GM21447 (cell line): ENCODE measurements around the gene GFOD1.
A peak's percentile ranks its signal among the peaks of the same experiment; 100 is the strongest.

Experiments
- ATAC-seq: cut with Tn5 transposase; IDR thresholded peaks from one replicate; pipeline ENCODE4 v1.9.1; 2021; ENCODE audit not compliant: unreplicated experiment

Gene GFOD1

GRCh38 chr6:13360671-13361540 lies 126.5 kb downstream of the GFOD1 start:
- no peak for ATAC-seq

DNA sequence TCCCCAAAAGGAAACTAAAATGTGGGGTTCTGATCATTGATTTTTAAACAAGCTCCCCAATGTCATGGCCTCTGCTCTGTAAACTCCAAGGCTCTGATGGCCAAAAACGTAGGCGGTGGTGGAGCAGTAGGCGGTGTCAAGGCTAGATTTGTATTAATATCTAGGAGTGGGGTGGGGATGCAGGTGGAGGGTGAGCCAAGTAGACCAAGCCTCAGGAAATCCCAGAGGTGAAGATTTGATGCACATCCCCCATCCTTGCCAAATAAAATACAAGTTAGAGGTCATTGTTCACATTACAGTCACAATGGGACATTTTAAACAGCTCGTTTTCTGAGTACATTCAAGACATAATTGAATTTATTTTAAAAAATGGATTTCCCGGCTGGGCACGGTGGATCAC lies 128.1 kb downstream of the GFOD1 start:
- no peak for ATAC-seq

- ATAC-seq, result no peak
Measured at GRCh38 chr6:13358511-13358910, 128.9 kb downstream of the GFOD1 start.

- no peak for ATAC-seq
Measured at GRCh38 chr6:13357551-13358075, 129.8 kb downstream of the GFOD1 start.

- ATAC-seq, result peak; percentile 85
Measured at GRCh38 chr6:13355999-13356785, 131.2 kb downstream of the GFOD1 start.

DNA sequence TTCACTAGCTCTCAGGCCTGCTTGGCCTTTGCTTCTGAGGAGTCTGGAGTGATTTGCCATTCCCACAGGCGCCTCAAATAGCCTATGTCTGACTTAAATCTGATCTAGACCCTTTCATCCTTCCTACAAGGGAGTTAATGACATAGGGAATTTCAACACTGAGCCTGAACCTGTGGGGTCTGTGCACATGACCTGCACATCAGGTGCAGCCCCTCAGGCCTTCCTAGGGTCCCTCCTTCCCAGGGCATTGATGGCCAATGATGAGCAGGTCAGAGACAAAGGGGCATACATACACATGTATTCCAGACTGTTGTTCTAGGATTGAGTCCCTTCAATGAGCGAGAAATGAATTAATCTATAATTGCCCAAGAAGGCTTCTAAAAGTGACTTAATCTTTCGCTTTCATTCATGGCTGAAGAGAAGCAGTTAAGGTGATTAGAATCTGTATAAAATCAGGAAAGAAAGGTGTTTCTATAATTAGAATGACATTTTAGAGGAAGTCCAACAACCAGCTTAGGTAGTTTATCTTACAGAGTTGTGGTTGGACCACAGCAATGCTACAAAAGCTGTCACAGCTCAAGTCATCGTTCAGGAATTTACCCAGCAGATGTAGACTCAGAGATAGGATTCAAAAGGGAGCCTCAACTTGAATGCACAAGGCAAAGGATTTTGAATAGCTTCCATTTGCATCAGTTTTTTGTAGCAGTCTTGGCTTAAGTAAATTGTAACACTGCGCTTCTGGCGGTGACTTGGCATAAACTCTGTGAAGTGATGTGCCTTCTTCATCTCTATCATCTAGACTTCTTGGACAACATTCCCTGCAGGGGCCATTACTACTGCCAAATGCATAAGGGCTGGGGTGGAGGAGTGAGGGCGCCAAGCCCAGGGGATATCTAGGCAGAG lies 132.1 kb downstream of the GFOD1 start:
- ATAC-seq, result peak; percentile 9

GRCh38 chr6:13354331-13355042 lies 132.9 kb downstream of the GFOD1 start:
- ATAC-seq, result no peak

GRCh38 chr6:13352165-13352564 lies 135.2 kb downstream of the GFOD1 start:
- ATAC-seq, result no peak

DNA sequence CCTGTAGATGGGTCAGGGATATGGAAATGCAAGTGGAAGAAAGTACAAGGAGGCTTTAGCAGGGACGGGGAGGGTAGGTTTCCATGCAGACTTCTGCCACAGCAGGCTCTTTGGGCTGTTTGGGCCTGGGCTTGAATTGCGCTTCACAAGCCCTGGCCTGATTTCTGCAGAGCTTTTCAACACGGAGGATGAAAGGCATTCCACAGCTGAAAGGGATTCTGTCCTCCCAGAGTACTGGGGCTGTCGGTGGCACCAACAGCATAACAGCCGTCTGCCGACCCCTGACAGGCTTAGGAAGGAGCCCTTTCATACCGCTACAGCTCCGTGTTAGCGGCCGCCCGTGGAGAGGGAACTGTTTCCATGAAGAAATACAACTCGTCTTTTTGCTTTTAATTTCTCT lies 136.1 kb downstream of the GFOD1 start:
- ATAC-seq, result no peak

- ATAC-seq, result no peak
Measured at GRCh38 chr6:13349811-13350506, 137.4 kb downstream of the GFOD1 start.

DNA sequence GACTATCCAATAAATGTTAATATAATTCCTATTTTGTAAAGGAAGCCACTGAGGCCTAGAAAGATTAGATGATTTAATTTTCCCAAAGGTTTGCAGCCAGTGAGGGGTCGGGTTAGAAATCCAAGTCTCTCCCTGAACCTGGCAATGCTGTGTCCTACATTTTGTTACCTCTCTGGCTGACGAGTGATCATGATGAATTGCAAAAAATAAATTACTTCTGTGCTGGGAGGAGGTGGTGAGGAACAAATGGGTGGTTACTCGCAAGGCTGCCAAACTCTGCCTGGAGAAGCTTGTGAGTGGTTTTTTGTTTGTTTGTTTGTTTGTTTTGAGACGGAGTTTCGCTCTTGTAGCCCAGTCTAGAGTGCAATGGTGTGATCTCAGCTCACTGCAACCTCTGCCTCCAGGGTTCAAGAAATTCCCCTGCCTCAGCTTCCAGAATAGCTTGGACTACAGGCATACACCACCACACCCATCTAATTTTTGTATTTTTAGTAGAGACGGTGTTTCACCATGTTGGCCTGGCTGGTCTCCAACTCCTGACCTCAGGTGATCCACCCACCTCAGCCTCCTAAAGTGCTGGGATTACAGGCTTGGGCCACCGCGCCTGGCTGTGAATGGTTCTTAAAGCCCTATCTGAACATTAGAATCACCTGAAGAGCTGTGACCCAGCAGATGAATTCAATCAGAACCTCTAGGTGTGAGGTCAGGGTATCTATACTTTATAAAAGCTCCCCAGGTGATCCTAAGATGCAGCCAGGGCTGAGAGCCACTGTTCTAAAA lies 138.9 kb downstream of the GFOD1 start:
- ATAC-seq, result no peak

- no peak for ATAC-seq
Measured at GRCh38 chr6:13346245-13346644, 141.2 kb downstream of the GFOD1 start.

DNA sequence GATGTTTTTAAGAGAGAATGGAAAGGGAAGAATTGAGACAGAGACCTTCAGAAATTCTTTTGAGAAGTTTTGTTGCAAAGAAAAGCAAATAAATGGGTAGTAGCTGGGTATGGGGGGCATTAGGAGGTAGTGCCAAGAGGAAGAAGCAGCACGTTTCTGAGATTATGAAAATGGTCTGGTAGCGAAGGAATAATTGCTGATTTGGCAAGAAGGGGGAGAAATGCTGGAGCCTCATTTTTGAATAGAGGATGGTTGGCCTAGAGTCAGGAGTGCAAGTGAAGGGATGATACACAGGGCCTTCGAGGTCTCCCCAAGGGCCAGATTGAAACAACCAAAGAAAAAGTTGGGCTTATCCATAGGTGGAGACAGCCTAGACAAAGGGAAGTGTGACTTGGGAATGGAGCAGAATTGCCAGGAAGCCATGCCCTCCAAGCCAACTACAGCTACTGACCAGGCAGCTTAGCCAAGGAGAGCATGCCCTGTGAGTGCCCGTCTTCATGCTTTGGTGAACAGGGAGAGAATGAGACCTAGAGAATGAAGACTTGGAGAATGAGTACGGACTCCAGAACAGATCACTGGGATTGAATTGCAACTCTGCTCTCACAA lies 144.9 kb downstream of the GFOD1 start:
- no peak for ATAC-seq

DNA sequence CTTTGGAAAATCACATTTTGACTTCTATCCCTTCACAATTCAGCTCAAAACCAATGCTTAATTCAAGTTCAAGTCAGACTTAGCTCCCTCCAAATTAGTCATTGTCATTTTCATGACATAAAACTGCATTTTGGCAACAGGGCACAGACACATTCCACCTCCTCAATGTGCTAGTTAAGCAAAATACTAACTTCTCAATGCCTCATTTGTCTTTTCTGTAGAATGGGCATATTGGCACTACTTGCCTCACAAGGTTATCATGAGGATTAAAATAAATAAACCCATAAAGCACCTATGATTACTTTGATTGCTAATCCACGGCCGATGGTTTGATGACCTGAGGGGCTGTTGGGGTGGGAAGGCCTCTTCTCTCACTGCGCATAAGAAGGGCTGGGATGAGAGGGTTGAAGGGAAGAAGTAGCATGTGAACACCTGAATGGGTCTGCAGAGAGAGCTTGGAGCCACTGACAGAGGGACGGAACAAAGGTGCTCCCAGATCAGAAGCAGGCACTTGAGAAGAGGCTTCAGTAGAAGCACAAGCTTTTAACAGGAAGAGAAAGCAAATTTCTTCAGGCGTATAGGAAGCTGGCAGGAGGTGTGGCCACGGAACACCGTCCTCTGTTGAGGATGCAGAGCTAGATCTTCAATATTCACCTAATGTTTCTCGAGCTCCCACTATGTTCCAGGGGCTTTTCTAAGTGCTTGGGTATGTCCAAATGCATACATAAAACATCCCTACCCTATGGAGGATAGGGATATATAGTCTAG lies 147.4 kb downstream of the GFOD1 start:
- ATAC-seq, result no peak

GRCh38 chr6:13338038-13338437 lies 149.4 kb downstream of the GFOD1 start:
- no peak for ATAC-seq

DNA sequence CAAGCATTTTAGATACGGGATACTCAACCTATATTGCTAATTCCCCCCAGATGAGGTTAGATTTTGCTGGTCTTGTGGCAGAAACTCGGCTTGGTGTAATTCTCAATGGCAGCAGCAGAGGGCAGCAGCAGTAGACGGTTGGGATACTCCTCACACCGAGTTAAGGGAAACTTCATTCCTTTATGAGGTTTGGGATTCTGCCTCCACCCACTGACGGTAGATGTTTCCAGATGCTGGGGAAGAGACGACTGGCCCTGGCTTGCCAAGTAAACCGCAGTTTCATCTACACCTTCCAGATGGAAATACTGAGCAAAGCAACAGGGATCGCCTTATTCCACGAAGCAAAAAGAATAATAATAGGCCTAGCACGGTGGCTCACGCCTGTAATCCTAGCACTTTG lies 150.8 kb downstream of the GFOD1 start:
- ATAC-seq, result no peak

GRCh38 chr6:13334953-13335352 lies 152.4 kb downstream of the GFOD1 start:
- ATAC-seq, result no peak

DNA sequence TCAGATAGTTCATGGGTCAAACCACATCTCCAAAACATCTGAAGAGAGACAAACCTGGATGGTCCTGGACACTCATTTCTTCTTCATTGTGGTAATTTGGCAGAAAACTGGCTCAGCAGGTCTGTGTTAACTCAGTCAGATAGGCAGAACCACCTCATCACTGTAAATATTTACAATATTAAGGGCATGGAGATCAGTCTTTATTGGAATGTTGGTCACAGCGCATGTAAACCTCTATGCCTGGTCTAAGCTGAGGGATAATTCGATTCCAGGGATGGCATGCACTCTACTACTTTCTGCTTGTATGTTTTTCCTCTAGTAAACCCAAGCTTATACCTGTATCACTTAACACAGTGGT lies 155.1 kb downstream of the GFOD1 start:
- ATAC-seq, result no peak
